Left lobe of liver (tissue), 2 donors: Measurements from ENCODE around the gene ANKRD28. TPM values are rescaled to one million over a fixed set of nuclear protein-coding genes. Genes with fewer than 3 reads are reported as not detected.
A peak's percentile ranks its signal among the peaks of the same experiment; 100 is the strongest.
"Not testable (repeated sequence)": the region's sequence is repeated elsewhere in the genome, so short reads cannot be mapped to it uniquely, and the experiment has no call there.

ENCODE experiments used
- ATAC-seq: fragments of 200-7000 bp; cut with Tn5 transposase; one replicate; pipeline ENCODE4 v1.9.1; 2020; ENCODE audit warnings: mild to moderate bottlenecking, moderate library complexity
- DNase-seq: peaks from one replicate; pipeline ENCODE4 v3.0.0-alpha.2; 2020; ENCODE audit warnings: low spot score
- total RNA-seq: library from RNA; stranded (reverse); gene quantifications from one replicate; pipeline ENCODE4 v1.2.1, GENCODE V29; 2021
- donor health status: DM: no; HTN: no; CAD: no; lungs with moderate emphysema.
- donor health status: DM: no; HTN: yes; CAD: no.

The ANKRD28 gene
- total RNA-seq, 1 donor from 2014 or later, result 27.2 TPM

DNA sequence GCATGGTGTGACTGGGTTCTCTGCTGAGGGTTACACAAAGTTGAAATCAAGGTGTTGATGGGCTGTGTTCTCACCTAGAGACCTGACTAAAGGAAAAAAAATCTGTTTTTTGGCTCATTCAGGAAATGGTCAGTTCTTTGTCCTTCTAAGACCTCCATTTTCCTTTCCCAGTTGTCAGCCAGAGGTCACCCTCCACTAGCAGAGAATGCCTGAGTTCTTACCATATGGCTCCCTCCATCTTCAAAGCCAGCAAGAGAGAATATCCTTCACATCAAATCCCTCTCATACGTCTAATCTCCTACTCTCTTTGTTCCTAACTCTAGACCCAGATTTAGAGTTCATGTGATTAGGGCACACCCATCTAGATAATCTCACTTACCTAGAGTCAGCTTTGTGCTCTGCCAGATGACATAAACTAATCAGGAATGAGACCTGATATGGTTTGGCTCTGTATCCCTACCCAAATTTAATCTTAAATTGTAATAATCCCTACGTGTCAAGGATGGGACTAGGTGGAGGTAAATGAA is 19.4 kb downstream of the ANKRD28 start:
- DNase-seq (no peak), ATAC-seq (no peak)

DNA sequence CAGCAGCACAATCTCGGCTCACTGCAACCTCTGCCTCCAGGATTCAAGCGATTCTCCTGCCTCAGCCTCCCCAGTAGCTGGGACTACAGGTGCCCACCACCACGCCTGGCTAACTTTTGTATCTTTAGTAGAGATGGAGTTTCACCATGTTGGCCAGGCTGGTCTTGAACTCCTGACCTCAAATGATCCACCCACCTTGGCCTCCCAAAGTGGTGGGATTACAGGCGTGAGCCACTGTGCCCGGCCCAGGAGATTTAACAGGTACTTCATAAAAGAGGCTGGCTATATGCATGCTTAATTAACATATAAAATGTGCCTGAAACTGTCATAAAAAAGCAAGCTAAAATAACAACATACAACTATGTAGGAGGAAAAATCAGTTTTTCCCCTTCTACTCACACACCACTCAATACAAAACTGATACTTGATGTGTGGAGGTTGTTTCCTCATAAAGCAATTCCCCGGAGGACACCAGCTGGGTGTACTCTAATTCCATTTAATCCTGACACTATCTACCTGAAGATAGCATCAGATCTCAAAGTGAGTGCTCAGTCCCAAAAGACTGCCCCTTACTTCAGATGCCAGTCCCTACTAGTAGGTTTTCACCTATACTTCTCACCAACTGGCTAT is 22.7 kb downstream of the ANKRD28 start:
- not testable (repeated sequence) for DNase-seq, ATAC-seq

DNA sequence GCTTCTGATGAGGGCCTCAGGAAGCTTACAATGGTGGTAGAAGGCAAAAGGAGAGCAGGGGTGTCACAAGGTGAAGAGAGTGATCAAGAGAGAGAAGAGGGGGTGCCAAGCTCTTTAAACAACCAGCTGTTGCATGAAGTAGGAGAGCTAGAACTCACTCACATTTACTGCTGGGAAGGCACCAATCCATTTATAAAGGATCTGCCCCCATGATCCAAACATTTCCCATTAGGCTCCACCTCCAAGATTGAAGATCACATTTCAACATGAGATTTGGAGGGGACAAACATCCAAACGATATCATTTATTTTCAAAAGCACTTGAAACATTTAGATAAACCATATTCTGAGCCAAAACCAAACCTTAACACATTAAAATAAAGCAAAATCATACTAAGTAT is 26.3 kb downstream of the ANKRD28 start:
- ATAC-seq (peak; percentile 21), DNase-seq (no peak)

GRCh38 chr3:15769256-15769915 is 28.4 kb downstream of the ANKRD28 start:
- ATAC-seq, result no peak
- DNase-seq, result no peak

DNA sequence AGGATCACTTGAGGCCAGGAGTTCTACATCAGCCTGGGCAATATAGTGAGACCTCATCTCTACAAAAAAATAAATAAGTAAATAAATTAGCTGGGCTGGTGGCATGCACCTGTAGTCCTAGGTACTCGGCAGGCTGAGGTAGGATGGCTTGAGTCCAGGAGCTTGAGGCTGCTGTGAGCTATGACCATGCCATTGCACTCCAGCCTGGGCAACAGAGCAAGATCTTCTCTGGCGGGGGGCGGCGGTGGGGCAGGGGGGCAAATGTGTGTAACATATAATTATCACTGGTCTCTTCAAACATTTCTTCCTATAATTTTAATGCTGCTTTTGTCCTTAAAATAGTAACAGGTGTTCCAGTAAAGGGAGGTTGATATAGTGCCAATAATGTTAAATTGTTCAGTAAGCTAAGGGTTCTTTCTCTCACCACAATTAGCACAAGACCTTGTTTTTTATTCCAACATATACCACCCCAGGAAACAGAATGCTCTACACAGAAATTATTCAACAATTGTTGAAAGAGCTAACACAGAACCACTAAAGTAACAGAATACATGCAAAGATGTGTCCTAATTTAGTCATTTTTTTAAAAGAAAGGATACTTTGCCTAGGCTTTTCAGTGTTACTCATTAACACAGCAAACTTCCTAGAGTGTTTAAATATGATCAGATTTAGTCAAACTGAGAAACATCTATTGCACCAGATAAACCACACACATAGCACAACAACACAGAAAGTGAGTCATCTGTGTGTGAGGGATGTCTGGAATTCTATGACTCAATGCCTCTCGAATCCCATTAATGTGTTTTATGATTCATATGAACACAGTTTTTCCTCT is 29.1 kb downstream of the ANKRD28 start:
- DNase-seq, result peak; percentile 67

DNA sequence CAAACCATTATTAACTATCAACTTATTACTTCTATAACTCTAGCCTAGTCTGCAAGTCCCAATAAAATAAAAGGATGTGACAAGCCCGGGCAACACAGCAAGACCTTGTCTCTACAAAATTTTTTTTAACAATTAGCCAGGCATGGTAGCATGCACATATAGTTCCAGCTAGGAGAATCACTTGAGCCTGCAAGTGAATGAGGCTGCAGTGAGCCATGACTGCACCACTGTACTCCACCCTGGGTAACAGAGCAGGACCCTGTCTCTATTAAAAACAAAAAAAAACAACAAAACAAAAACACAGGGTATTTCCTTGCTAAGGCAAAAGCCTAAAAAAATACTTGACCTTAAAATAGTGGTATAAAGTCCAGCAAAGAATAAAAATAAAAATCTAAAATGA is 31.4 kb downstream of the ANKRD28 start:
- ATAC-seq (no peak), DNase-seq (no peak)

More for the DNA sequence above, 29.1 kb downstream of the ANKRD28 start:
- ATAC-seq, result peak; percentile 86

- DNase-seq (no peak), ATAC-seq (no peak)
These were observed 39.5 kb downstream of the ANKRD28 start for GRCh38 chr3:15758295-15758694.

DNA sequence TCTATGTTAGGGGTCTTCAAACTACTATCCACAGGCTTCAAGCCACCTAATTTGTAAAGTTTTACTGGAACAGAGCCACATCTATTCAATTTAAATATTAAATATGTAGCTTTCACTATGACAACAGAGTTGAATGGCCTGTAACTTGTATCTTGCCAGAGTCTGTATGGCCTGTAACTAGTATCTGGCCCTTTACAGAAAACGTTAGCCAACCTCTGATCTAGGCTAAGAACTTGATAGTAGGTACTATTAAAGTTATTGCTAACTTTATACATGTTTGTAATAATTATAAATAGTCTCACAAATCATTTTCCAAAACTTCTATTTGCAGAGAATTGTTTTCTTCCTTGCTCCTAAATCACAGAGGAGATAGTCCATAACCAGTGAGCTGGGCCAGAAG is 40.0 kb downstream of the ANKRD28 start:
- DNase-seq (no peak), ATAC-seq (no peak)

- ATAC-seq (no peak), DNase-seq (no peak)
These were observed 41.3 kb downstream of the ANKRD28 start for GRCh38 chr3:15756505-15756904.

DNA sequence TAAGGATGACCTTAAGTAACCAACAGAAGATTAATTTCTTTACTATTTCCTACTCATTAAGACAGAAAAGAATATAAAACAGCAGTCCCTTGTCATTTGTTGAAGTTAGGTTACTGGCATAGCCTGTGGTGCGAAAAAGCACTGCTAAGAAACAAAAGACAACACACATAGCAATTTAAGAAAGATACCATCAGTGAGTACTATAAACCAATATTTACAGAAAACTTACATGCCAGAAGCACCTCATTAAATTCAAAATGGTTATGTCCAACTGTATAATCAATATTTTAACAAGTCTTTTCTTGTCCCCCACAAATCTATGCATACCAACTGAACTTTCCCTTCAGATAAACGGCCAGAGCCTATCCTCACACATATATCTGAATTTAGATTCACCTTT is 42.0 kb downstream of the ANKRD28 start:
- ATAC-seq (no peak), DNase-seq (no peak)

DNA sequence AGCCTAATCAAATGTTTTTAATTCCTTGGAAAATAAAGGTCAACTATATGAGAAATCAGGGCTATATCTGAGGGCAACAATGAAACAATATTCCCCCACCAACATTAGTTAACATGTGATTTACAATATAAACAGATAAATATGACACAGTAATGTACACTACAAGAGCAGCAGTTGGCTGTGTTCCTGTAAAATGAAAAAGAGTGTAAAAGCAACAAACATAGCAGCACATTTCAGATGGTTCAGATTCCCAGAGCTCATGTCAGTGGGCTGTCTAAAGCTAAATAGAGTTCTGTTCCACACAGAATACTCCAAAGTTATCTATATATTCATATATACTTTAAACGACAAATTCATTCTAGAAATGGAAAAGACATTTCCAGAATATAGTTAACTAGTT is 42.6 kb downstream of the ANKRD28 start:
- ATAC-seq, result no peak
- no peak for DNase-seq

DNA sequence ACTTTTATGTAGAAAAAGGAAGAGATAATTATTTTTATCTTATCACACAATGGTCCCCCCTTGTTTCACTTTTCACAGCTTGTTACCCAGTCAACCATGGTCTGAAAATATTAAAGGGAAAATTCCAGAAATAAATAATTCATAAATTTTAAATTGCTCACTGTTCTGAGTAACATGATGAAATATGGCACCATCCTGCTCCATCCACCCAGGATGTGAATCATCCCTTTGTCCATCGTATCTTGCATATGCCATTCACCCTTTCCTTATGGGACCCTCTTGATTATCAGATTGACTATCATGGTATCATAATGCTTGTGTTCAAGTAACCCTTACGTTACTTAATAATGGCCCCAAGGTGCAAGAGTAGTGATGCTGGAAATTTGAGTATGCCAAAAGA is 43.7 kb downstream of the ANKRD28 start:
- ATAC-seq (no peak), DNase-seq (no peak)

DNA sequence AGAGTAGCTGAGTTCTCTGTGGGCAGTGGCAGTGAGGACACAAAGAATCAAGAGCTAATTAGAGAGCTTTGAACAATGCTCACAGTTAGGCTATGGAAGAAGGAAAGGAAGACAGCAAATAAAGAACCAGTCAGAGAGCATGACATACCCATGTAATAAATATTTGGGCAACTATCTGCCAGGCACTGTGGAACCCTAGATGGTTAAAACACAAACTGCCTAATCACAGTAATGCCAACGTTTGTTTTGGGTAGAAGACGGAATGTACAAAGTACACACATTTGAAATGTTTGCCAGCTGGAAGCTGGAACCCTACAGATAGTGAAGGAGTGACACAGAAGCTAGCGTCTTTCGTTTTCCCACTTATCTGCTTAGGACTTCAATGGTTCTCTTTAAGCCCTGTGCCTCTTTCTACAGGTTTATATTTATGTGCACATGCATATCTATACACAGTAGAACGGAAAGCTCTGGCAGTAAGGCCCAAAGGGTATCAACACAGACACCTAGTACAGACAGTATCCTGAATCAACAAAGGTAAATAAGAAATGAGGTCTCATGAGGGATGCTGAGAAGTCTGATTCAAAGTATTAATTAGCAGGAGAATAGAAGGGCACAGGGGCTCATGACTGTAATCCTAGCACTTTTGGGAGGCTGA is 44.6 kb downstream of the ANKRD28 start:
- DNase-seq, result peak; percentile 69
- ATAC-seq, result peak; percentile 97

GRCh38 chr3:15750879-15751278 is 46.9 kb downstream of the ANKRD28 start:
- no peak for DNase-seq

DNA sequence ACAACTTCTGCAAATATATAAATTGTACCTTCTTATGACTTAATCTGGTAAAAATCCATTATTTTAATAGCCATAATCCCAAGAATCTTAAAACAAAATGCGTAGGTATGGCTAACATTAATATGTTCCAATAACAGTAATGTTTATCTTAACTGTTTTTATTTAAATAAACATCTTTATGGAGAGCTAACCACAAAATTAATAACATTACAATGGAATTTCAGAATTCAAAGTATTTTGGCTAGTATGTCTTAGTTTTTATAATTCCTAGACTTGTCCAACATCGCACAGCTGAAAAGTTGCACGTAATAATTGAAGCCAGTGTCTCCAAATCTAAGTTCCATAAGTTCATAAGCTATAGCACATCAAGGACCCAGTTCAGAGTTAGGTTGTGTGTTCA is 47.6 kb downstream of the ANKRD28 start:
- ATAC-seq, result no peak

More at GRCh38 chr3:15750879-15751278, 46.9 kb downstream of the ANKRD28 start:
- ATAC-seq, result no peak

GRCh38 chr3:15745896-15746295 is 51.9 kb downstream of the ANKRD28 start:
- not testable (repeated sequence) for DNase-seq, ATAC-seq

More for the DNA sequence above, 47.6 kb downstream of the ANKRD28 start:
- no peak for DNase-seq

- no peak for DNase-seq
- ATAC-seq, result no peak
These were observed 53.6 kb downstream of the ANKRD28 start for GRCh38 chr3:15744176-15744575.

DNA sequence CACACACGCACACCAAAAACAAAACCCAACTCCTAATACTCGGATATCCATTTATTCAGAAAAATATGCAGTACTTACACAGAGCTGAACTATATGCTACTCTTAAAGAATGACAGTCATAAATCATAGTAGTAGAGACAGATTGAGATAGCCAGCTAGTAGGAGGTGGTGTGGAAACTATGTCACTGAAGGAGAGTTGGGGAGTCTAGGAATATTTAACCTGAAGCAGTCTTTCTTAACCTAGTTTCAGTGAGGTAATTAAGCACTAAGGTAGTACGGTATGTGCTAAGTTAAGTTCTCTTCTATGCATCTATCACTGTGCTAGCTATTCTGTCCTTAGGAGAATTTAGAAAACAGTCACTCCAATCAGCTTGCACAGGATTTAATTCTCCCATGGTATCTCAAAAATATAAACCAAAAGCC is 54.2 kb downstream of the ANKRD28 start:
- ATAC-seq (no peak), DNase-seq (no peak)

- DNase-seq, ATAC-seq: not testable (repeated sequence)
These were observed 55.5 kb downstream of the ANKRD28 start for GRCh38 chr3:15742236-15742635.

DNA sequence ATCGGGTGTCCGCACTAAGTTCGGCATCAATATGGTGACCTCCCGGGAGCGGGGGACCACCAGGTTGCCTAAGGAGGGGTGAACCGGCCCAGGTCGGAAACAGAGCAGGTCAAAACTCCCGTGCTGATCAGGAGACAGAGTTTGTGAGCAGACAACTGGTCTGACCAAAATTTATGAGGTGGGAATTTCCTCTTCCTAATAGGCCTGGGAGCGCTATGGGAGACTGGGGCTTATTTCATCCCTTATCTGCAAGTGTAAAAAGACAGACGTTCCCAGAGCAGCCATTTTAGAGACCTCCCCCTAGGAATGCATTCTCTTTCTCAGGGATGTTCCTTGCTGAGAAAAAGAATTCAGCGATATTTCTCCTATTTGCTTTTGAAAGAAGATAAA is 59.2 kb downstream of the ANKRD28 start:
- ATAC-seq, DNase-seq: not testable (repeated sequence)

DNA sequence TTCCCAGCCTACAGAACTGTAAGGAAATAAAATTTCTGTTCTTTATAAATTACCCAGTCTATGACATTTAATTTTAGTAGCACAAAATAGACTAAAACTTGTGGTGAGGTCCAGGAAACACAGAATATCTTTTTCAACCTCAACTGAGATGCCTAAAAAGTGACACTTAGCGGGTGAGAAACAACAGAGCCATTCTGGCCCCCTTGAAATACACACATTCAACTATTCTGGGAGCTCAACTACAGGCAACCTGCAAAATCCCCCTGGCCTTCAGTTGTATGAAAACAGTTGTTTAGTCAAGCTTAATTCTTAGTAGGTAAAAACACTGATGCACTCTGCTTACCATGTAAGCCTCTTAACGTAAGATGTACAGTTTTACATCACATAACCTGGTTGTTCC is 66.8 kb downstream of the ANKRD28 start:
- DNase-seq (no peak), ATAC-seq (no peak)
